Activated CD4-positive, alpha-beta memory T cell treated with anti-CD3 and anti-CD28 coated beads for 36 hours (primary cell): ENCODE data around the gene RAG1. TPM values are rescaled to one million over a fixed set of nuclear protein-coding genes. Genes with fewer than 3 reads are reported as not detected.

Experiments
- CTCF ChIA-PET: fragments of 350-600 bp; sonication (Branson Sonifier 250); formaldehyde crosslinking; loops from one replicate; lab custom pipeline; 2021; ENCODE audit warnings: antibody characterized with exemption, inconsistent platforms; lab: Charles Lee
- POLR2A ChIA-PET: fragments of 350-600 bp; sonication (Branson Sonifier 250); formaldehyde crosslinking; loops from one replicate; lab custom pipeline; 2021; ENCODE audit warnings: antibody characterized with exemption; lab: Charles Lee
- DNase-seq: peaks from one replicate; pipeline ENCODE4 v3.0.0-alpha.2; 2020
- H3K27ac Mint-ChIP-seq: one replicate; pipeline ENCODE4 v1.8.0; 2021; ENCODE audit warnings: mixed read lengths
- H3K27me3 Mint-ChIP-seq: one replicate; pipeline ENCODE4 v1.8.0; 2021; ENCODE audit warnings: mixed read lengths
- H3K36me3 Mint-ChIP-seq: one replicate; pipeline ENCODE4 v1.8.0; 2021; ENCODE audit warnings: mixed read lengths
- H3K4me1 Mint-ChIP-seq: one replicate; pipeline ENCODE4 v1.8.0; 2021; ENCODE audit warnings: low read depth, mixed read lengths
- H3K4me3 Mint-ChIP-seq: one replicate; pipeline ENCODE4 v1.8.0; 2021; ENCODE audit warnings: mild to moderate bottlenecking, mixed read lengths
- H3K9me3 Mint-ChIP-seq: one replicate; pipeline ENCODE4 v1.8.0; 2021; ENCODE audit warnings: mixed read lengths
- intact Hi-C: fragments of 100-400 bp; cut with micrococcal nuclease; formaldehyde crosslinking; loops from one replicate; pipeline ENCODE4 v1.15.1; 2023
- total RNA-seq, 2 experiments: library from RNA; stranded (reverse); gene quantifications; one replicate each; pipeline ENCODE4 v1.2.3, GENCODE V29; 2021

The RAG1 gene
- total RNA-seq, 2 experiments from 2014 or later = 0.29 to 0.41 TPM

- POLR2A ChIA-PET = interaction anchor here (1.0 kb wide), 1 partner anchor 182 kb away, joined by 3 read pairs; no protein-coding TSS in a partner anchor
These were observed 2.7 kb upstream of the RAG1 start for GRCh38 chr11:36565031-36565610.

GRCh38 chr11:36566407-36567053, 1.3 kb upstream of the RAG1 start:
- intact Hi-C loops = no loop called here
- ChIA-PET POLR2A (no interaction called here), CTCF (interaction anchor here (1.0 to 9.8 kb wide), 4 partner anchors 9 to 181 kb away, joined by 7 to 208 read pairs (median 26); no protein-coding TSS in a partner anchor)
- Mint-ChIP-seq H3K27me3 (peaks cover 31% of the 10 kb centered on the region), H3K4me3 (no peak overlapping the region), H3K9me3 (no peaks in the 10 kb centered on the region), H3K27ac (no peak overlapping the region), H3K4me1 (peaks cover 6% of the 10 kb centered on the region), H3K36me3 (no peaks in the 10 kb centered on the region)
- DNase-seq = no peak

More at GRCh38 chr11:36565031-36565610, 2.7 kb upstream of the RAG1 start:
- intact Hi-C loops = no loop called here
- H3K27me3 Mint-ChIP-seq = peaks cover 25% of the 10 kb centered on the region
- H3K36me3 Mint-ChIP-seq = no peaks in the 10 kb centered on the region
- DNase-seq = no peak
- CTCF ChIA-PET = interaction anchor here (0.6 to 9.8 kb wide), 30 partner anchors 10 to 697 kb away, joined by 3 to 208 read pairs (median 6); partner anchors contain the start of gene IFTAP
- H3K27ac Mint-ChIP-seq = no peak overlapping the region
- H3K9me3 Mint-ChIP-seq = no peaks in the 10 kb centered on the region
- no peak overlapping the region for H3K4me3 Mint-ChIP-seq
- peaks cover 6% of the 10 kb centered on the region for H3K4me1 Mint-ChIP-seq

GRCh38 chr11:36569095-36569494, 1.3 kb downstream of the RAG1 start:
- ChIA-PET CTCF (interaction anchor here (1.3 kb wide), 1 partner anchor 178 kb away, joined by 11 read pairs; no protein-coding TSS in a partner anchor), POLR2A (no interaction called here)
- H3K27ac Mint-ChIP-seq = no peak overlapping the region
- no peak for DNase-seq
- peaks cover 6% of the 10 kb centered on the region for H3K4me1 Mint-ChIP-seq
- peaks cover 47% of the 10 kb centered on the region for H3K27me3 Mint-ChIP-seq
- H3K4me3 Mint-ChIP-seq = no peak overlapping the region
- H3K9me3 Mint-ChIP-seq = no peaks in the 10 kb centered on the region
- intact Hi-C loops = loop anchor here (2.0 kb wide), 1 partner anchor 104 kb away; no protein-coding TSS in a partner anchor
- peaks cover 5% of the 10 kb centered on the region for H3K36me3 Mint-ChIP-seq

- POLR2A ChIA-PET = no interaction called here
- Mint-ChIP-seq H3K27me3 (peaks cover 26% of the 10 kb centered on the region), H3K4me1 (no peaks in the 10 kb centered on the region), H3K4me3 (no peak overlapping the region), H3K36me3 (peaks cover 7% of the 10 kb centered on the region), H3K9me3 (no peaks in the 10 kb centered on the region), H3K27ac (no peak overlapping the region)
- DNase-seq = no peak
- CTCF ChIA-PET = interaction anchor here (0.5 to 5.6 kb wide), 2 partner anchors 10 to 371 kb away, joined by 3 to 41 read pairs; no protein-coding TSS in a partner anchor
- intact Hi-C loops = no loop called here
These were observed 6.7 kb downstream of the RAG1 start for GRCh38 chr11:36574486-36574885.

- peaks cover 15% of the 10 kb centered on the region for H3K27me3 Mint-ChIP-seq
- H3K9me3 Mint-ChIP-seq = peaks cover 8% of the 10 kb centered on the region
- no peak overlapping the region for H3K27ac Mint-ChIP-seq
These were observed 9.6 kb downstream of the RAG1 start for GRCh38 chr11:36577373-36577772.

GRCh38 chr11:36577859-36578258, 10.1 kb downstream of the RAG1 start:
- Mint-ChIP-seq H3K4me1 (no peaks in the 10 kb centered on the region), H3K9me3 (peaks cover 10% of the 10 kb centered on the region), H3K36me3 (peaks cover 10% of the 10 kb centered on the region), H3K27ac (no peak overlapping the region), H3K4me3 (no peak overlapping the region), H3K27me3 (peaks cover 10% of the 10 kb centered on the region)
- intact Hi-C loops = no loop called here
- CTCF ChIA-PET = interaction anchor here (5.6 kb wide), 1 partner anchor 13 kb away, joined by 41 read pairs; no protein-coding TSS in a partner anchor
- POLR2A ChIA-PET = no interaction called here
- DNase-seq = no peak

More at GRCh38 chr11:36577373-36577772, 9.6 kb downstream of the RAG1 start:
- intact Hi-C loops = no loop called here
- Mint-ChIP-seq H3K4me1 (no peaks in the 10 kb centered on the region), H3K36me3 (peaks cover 10% of the 10 kb centered on the region), H3K4me3 (no peak overlapping the region)
- ChIA-PET POLR2A (no interaction called here), CTCF (interaction anchor here (1.9 to 5.6 kb wide), 2 partner anchors 13 to 169 kb away, joined by 6 to 41 read pairs; no protein-coding TSS in a partner anchor)
- DNase-seq = no peak

- ChIA-PET POLR2A (no interaction called here), CTCF (no interaction called here)
- Mint-ChIP-seq H3K27me3 (peaks cover 11% of the 10 kb centered on the region), H3K36me3 (peaks cover 10% of the 10 kb centered on the region), H3K27ac (no peak overlapping the region), H3K9me3 (peaks cover 10% of the 10 kb centered on the region), H3K4me1 (no peaks in the 10 kb centered on the region), H3K4me3 (no peak overlapping the region)
- DNase-seq = no peak
- intact Hi-C loops = no loop called here
These were observed 10.7 kb downstream of the RAG1 start for GRCh38 chr11:36578458-36578857.

GRCh38 chr11:36581536-36581935, 13.7 kb downstream of the RAG1 start:
- H3K27ac Mint-ChIP-seq = no peak overlapping the region
- no peak overlapping the region for H3K4me3 Mint-ChIP-seq
- intact Hi-C loops = no loop called here
- no peaks in the 10 kb centered on the region for H3K4me1 Mint-ChIP-seq
- DNase-seq = no peak
- H3K27me3 Mint-ChIP-seq = peaks cover 6% of the 10 kb centered on the region
- H3K36me3 Mint-ChIP-seq = peaks cover 3% of the 10 kb centered on the region
- CTCF ChIA-PET = interaction anchor here (0.9 kb wide), 1 partner anchor 17 kb away, joined by 4 read pairs; no protein-coding TSS in a partner anchor
- POLR2A ChIA-PET = no interaction called here
- peaks cover 10% of the 10 kb centered on the region for H3K9me3 Mint-ChIP-seq

- Mint-ChIP-seq H3K9me3 (peaks cover 10% of the 10 kb centered on the region), H3K27ac (no peak overlapping the region), H3K27me3 (peaks cover 8% of the 10 kb centered on the region), H3K4me3 (no peak overlapping the region), H3K36me3 (peaks cover 3% of the 10 kb centered on the region), H3K4me1 (no peaks in the 10 kb centered on the region)
- intact Hi-C loops = no loop called here
- POLR2A ChIA-PET = no interaction called here
- CTCF ChIA-PET = no interaction called here
- DNase-seq = no peak
These were observed 15.9 kb downstream of the RAG1 start for GRCh38 chr11:36583667-36584066.

GRCh38 chr11:36586543-36586942, 18.7 kb downstream of the RAG1 start:
- Mint-ChIP-seq H3K27me3 (peaks cover 12% of the 10 kb centered on the region), H3K4me1 (no peaks in the 10 kb centered on the region), H3K36me3 (peaks cover 3% of the 10 kb centered on the region), H3K27ac (no peak overlapping the region), H3K4me3 (no peak overlapping the region), H3K9me3 (peaks cover 10% of the 10 kb centered on the region)
- POLR2A ChIA-PET = no interaction called here
- intact Hi-C loops = no loop called here
- CTCF ChIA-PET = interaction anchor here (0.7 to 1.8 kb wide), 2 partner anchors 22 to 37 kb away, joined by 3 to 11 read pairs; no protein-coding TSS in a partner anchor
- DNase-seq = no peak

- ChIA-PET POLR2A (interaction anchor here (0.6 kb wide), 1 partner anchor 18 kb away, joined by 3 read pairs; no protein-coding TSS in a partner anchor), CTCF (interaction anchor here (1.3 to 1.8 kb wide), 2 partner anchors 23 to 159 kb away, joined by 3 to 11 read pairs; no protein-coding TSS in a partner anchor)
- H3K4me1 Mint-ChIP-seq = no peaks in the 10 kb centered on the region
- no peaks in the 10 kb centered on the region for H3K36me3 Mint-ChIP-seq
- no peak overlapping the region for H3K27ac Mint-ChIP-seq
- intact Hi-C loops = no loop called here
- DNase-seq = no peak
- H3K4me3 Mint-ChIP-seq = no peak overlapping the region
- peaks cover 17% of the 10 kb centered on the region for H3K27me3 Mint-ChIP-seq
- H3K9me3 Mint-ChIP-seq = no peaks in the 10 kb centered on the region
These were observed 20.3 kb downstream of the RAG1 start for GRCh38 chr11:36588099-36588498.

- H3K4me3 Mint-ChIP-seq = no peak overlapping the region
- H3K9me3 Mint-ChIP-seq = no peaks in the 10 kb centered on the region
- no peak overlapping the region for H3K27ac Mint-ChIP-seq
- H3K4me1 Mint-ChIP-seq = peaks cover 8% of the 10 kb centered on the region
- intact Hi-C loops = no loop called here
- peaks cover 30% of the 10 kb centered on the region for H3K27me3 Mint-ChIP-seq
- ChIA-PET CTCF (no interaction called here), POLR2A (no interaction called here)
- no peak for DNase-seq
- H3K36me3 Mint-ChIP-seq = no peaks in the 10 kb centered on the region
These were observed 22.7 kb downstream of the RAG1 start for GRCh38 chr11:36590513-36590912.
